Stimulated activated CD4-positive, alpha-beta T cell treated with anti-CD3 and anti-CD28 coated beads, Interleukin-1b, Interleukin-23, amount 100 ng/mL, for 4 hours (primary cell): ENCODE data around the gene ST8SIA5.

ENCODE experiments used
- DNase-seq, 2 donors: peaks; one replicate each; pipeline ENCODE4 v3.0.0-alpha.2; 2020; ENCODE audit warnings: low read depth in 2 of 2

Gene ST8SIA5

GRCh38 chr18:46711444-46711863, 45.4 kb downstream of the ST8SIA5 start:
- no peak for DNase-seq

DNA sequence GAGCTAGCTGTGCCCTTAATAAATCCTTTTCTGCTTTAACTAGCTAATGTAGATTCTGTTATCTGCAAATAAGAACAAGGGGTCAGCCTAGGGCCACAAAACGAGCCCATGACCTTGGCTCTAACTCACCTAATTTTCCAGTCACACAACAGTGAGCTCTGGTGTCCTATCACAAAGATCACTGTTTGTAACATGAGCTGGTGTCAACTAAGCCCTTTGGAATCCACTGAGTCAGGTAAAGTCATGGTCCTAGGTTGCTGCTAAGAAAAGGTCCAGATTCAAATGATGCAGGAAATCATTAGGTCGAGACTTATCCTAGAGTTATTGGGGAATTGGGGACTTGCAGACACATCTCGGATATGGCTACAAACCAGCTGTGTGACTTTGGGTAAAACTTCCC, 49.9 kb downstream of the ST8SIA5 start:
- DNase-seq: no peak

DNA sequence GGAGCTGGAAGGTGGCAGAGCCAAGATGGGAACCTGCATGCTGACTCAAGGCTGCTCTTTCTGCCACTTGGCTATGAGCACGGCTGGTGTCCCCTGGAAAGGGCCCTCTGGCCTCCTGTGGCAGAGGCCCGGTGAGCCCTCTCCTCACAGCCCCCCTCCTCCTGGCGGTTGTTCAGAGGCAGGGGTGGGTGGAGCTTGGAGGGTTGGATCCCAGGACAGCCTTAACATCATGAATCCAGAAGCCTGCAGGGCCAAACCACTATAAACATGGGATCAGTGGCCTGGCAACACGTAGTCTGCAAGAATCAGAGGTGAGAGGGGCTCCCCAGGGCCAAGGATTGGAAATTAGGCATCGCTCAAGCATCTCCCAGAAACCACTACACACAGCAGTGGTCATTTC, 51.3 kb downstream of the ST8SIA5 start:
- DNase-seq: no peak

DNA sequence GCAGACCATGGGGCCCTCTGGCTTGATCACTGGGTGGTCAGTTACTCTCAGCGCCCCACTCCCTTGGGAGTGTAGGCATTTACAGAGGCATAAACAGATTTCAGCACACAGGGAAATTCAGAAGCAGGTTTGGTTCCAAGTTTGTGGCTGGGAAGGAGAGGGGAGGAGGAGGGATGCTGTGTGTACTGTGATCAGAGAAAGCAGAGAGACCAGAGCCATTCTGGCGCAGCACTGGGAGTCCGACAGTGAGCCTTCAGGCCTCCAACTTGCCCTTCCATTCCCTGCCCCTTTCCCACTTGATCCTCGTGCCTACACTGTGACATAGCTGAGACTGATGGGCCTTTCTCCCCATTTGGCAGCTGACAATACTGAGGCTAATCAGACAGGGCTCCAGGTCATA, 52.0 kb downstream of the ST8SIA5 start:
- DNase-seq: no peak

- DNase-seq: no peak
These were observed 52.7 kb downstream of the ST8SIA5 start for GRCh38 chr18:46704189-46704588.

- DNase-seq: no peak
These were observed 54.4 kb downstream of the ST8SIA5 start for GRCh38 chr18:46702471-46702870.

- DNase-seq: no peak
These were observed 56.6 kb downstream of the ST8SIA5 start for GRCh38 chr18:46700066-46700824.

GRCh38 chr18:46696702-46697101, 60.2 kb downstream of the ST8SIA5 start:
- no peak for DNase-seq

GRCh38 chr18:46696268-46696667, 60.6 kb downstream of the ST8SIA5 start:
- DNase-seq: no peak

GRCh38 chr18:46693996-46694395, 62.9 kb downstream of the ST8SIA5 start:
- no peak for DNase-seq

GRCh38 chr18:46688853-46689525, 67.9 kb downstream of the ST8SIA5 start:
- no peak for DNase-seq

DNA sequence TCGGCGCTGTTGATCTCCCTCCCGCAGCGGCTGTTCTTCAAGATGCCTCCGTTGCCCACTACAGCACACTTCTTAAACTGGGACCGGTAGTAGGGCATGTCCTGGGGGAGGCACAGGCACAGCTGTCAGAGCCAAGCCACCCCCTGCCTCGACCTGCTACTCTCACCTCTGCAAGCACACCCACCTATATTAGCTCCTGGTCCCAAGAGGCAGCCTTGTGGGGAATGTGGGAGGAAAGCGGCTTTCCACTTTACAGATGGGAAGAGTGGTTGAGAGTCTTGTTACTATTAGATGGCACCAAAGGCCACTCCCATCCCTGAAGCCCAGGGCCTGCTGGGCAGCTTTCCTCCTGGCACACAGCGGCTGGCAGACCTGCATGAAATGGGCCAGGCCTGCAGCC, 70.7 kb downstream of the ST8SIA5 start:
- no peak for DNase-seq

- DNase-seq: no peak
These were observed 73.6 kb downstream of the ST8SIA5 start for GRCh38 chr18:46683252-46683651.

GRCh38 chr18:46680784-46681695, 75.8 kb downstream of the ST8SIA5 start:
- DNase-seq: no peak

DNA sequence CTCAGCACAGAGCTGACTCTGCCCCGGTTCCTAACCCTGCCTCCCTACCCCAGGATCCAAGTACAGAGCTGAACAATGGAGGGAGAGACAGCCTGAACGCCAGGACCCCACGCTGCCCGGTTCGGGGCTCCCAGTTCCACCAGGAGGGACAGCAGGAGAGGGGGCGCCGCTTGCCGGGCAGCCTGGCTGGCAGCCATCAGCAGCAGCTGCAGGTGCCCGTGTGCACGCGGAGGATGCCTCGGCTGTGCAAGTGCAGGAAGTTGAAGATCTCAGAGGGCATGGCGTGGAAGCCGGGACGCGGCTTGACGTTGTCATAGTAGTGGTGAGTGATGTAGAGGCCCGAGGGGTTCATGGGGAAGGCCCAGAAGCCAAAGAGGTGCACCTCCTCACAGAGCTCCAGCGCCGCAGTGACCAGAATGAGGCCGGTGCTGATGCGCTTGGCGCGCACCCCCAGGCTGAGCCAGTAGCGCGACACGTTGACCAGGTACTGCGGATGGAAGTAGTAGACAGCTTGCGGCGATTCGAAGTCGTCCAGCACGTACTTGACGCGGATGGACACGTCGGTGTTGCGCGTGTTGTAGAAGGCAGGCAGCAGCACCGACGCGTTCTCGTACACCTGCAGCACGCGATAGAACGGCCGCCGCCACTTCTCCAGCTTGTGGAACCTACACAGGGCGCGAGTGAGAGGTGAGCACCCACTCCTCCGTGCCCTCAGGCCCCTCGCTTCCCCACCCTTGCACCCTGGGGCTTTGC, 76.8 kb downstream of the ST8SIA5 start:
- no peak for DNase-seq

DNA sequence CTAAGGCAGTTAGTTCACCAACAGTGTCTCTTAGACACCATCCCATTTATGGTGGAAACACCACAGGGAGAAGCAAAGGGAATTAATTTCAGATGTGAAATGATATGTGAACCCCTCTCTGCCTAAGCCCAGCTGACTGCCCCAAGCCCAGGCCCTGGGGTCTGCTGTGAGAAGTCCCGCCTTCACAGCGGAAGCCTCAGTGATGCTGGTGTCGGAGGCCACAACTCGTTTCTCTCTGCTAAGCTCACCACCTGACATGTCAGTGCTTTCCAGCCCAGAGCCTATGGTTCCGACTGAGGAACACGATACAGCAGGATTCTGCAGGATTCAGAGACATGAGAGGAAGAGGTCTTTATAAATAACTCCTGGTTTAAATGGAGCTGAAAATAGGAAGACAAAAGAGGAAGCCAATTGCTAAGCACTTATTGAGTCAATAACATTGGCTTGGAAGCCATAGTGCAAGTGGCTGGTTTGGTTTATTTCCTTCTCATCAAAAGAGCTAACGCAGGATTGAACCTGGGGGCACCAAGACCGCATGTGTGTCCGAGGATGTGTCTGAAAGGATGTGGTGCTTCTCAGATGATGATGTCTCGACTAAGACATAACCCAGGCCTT, 78.0 kb downstream of the ST8SIA5 start:
- DNase-seq: no peak

DNA sequence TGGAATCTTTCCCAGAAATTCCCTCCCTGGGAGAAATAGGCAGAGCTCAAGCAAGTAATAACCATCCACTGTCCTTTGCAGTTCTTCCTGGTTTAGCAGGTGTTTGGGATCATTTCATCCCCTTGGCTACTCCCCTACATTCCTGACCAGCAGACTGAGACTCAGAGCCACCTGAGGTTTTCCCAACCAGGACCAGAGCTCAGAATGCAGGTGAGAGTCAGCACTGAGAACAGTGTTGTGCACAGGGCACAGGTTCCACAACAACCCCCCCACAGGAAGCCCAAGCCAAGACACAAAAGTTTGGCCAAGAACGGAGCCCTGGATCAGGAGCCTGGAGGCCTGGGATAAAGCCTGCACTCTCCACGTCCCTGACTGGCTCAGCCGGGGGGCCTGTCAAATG, 78.8 kb downstream of the ST8SIA5 start:
- no peak for DNase-seq

DNA sequence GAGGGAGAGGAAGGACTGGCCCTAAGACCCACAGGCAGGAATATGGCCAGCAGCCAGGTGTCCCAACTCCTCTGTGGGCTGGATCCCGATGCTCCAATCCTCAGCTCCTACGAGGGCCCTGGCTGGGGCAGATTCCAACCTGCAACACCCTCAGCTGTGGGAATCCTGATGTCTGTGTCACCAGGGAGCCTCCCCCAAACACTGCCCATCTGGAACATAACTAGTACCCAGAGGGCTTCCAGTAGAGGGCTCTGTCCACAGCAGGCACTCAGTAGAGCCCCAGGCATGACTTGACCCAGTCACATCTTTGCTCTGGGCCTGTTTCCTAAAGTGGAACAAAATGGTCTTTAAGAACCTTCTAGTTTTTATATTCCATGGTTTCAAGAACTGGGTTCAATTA, 79.2 kb downstream of the ST8SIA5 start:
- no peak for DNase-seq

DNA sequence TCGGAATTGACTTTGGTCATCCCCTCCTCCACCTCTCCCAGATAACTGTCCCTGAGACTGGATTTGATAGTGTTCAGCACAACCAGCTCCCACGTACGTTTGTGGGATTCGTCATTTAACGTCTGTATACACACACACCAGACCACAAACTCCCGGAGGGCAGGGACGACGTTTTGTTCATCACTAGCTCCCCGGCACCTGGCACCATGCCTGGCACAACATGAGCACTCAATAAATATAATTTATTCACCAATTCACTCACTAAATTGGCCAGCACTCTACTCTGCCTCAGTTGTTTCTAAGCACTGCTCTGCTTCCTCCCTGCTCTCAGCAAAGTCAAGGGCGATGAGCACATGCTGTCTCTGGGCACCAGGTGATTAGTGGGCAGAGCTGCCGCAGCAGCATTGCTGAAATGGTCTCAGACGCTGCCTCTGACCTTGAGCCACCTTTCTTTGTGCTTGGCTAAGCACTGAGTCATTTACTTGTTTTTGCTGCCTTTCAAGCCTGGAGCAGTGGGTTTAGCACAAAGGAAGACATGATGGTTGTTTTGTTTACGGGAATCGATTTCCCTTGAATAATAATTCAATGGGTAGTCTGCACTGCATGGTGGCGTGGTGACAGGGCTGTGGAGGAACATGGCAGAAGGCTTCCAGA, 80.5 kb downstream of the ST8SIA5 start:
- no peak for DNase-seq

DNA sequence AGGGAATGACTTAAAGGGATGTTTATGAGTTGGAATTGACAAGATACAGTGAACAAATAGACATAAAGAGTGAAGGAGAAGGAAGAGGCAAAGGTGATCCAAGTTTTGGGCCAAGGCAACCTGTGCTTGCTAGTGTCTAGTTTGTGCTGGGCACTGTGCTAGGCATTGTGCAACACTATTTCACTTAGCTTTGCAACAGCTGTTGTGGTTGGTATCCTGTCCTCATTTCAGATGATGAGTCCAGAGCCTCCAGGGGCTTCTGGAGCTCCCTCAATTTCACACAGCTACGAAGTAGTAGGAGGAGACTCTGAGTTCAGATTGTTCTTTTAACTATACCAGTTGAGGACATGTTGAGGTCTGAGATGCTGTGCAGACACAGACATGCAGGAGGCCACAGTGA, 81.7 kb downstream of the ST8SIA5 start:
- DNase-seq: no peak
